Sigmoid colon (tissue), 7 donors: ENCODE results near the gene POMGNT1. TPM values are rescaled to one million over a fixed set of nuclear protein-coding genes. Genes with fewer than 3 reads are reported as not detected.

Experiments
- DNase-seq: peaks from one replicate; pipeline ENCODE4 v3.0.0-alpha.2; 2019
- H3K27ac ChIP-seq, 4 donors: fragments of 200-600 bp; sonication (generic); one replicate each; pipeline ENCODE4 v1.5.1; 2016 to 2019; ENCODE audit warnings: mild to moderate bottlenecking in 1 of 4
- H3K27me3 ChIP-seq, 3 donors: fragments of 200-600 bp; sonication (generic); one replicate each; pipeline ENCODE4 v1.5.1; 2019; ENCODE audit warnings: mild to moderate bottlenecking in 1 of 3
- H3K36me3 ChIP-seq, 4 donors: fragments of 200-600 bp; sonication (generic); one replicate each; pipeline ENCODE4 v1.5.1; 2016 to 2019
- H3K4me1 ChIP-seq, 4 donors: fragments of 200-600 bp; sonication (generic); one replicate each; pipeline ENCODE4 v1.5.1; 2017 to 2019
- H3K4me3 ChIP-seq, 4 donors: fragments of 200-600 bp; sonication (generic); one replicate each; pipeline ENCODE4 v1.5.1; 2017 to 2019; ENCODE audit warnings: mild to moderate bottlenecking in 2 of 4, moderate library complexity in 1 of 4
- H3K9me3 ChIP-seq, 4 donors: fragments of 200-600 bp in 3 of 4; sonication (generic) in 3 of 4; one replicate each; pipeline versions ENCODE4 v1.5.1 to v1.6.1; 2013 to 2019
- EP300 ChIP-seq, 4 donors: sonication (generic); formaldehyde crosslinking; IDR thresholded peaks; one replicate each; pipeline ENCODE4 v1.6.1; 2017; ENCODE audit warnings: antibody characterized with exemption in 4 of 4
- POLR2A ChIP-seq, 2 donors: fragments of 450-650 bp; IDR thresholded peaks; one replicate each; pipeline ENCODE4 v1.6.1; 2016; ENCODE audit warnings: antibody characterized with exemption in 2 of 2, mild to moderate bottlenecking in 2 of 2, moderate library complexity in 2 of 2
- POLR2AphosphoS5 ChIP-seq, 4 donors: sonication (generic); formaldehyde crosslinking; IDR thresholded peaks; one replicate each; pipeline ENCODE4 v1.6.1; 2017; ENCODE audit warnings: antibody characterized with exemption in 4 of 4
- WGBS, 2 donors: extraction: QIAGEN DNeasy Blood & Tissue Kit; methylation state at CpG; one replicate each; pipeline ENCODE4 v1.1.7; 2013; 5-methylcytosine and 5-hydroxymethylcytosine counted together
- intact Hi-C: fragments of 100-400 bp; cut with DNase I; formaldehyde crosslinking; loops from one replicate; pipeline ENCODE4 v1.15.1; 2023
- polyA plus RNA-seq, 3 donors: library from polyadenylated mRNA; stranded (reverse); fragments of 200-250 nt; gene quantifications; one replicate each; pipeline ENCODE4 v1.2.3, GENCODE V29; 2013
- total RNA-seq, 4 donors: library from RNA; depleted of rRNA; stranded (reverse); fragments of >200 nt; gene quantifications; one replicate each; pipeline ENCODE4 v1.1.0, GENCODE V29; 2016
- TF ChIP-seq, protein P1 (sequence below), 4 experiments: fragments of 450-650 bp in 3 of 4; fragments of 200-600 bp in 1 of 4; IDR thresholded peaks; one replicate each; pipeline ENCODE4 v1.5.1; 2016 to 2019; ENCODE audit warnings: antibody characterized with exemption in 4 of 4, mild to moderate bottlenecking in 3 of 4, moderate library complexity in 2 of 4
- donor health status: healthy with polysubstance abuse.
- donor health status: Bipolar disorder and iron deficiency.
- donor health status: healthy.

POMGNT1 gene
- total and polyA plus RNA-seq, 7 donors: 5.5 to 37.4 (median 29.9) TPM

DNA sequence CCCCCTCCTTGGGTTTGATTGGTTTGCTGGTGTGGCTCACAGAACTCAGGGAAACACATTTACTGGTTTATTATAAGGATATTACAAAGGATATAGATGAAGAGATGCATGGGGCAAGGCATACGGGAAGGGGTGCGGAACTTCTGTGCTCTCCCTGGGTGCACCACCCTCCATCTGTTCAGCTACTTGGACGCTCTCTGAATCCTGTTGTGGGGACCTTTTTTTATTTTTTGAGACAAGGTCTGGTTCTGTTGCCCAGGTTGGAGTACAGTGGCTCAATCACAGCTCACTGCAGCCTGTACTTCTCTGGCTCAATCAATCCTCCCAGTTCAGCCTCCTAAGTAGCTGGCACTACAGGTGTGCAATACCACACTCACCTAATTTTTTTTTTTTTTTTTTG is 12.3 kb upstream of the POMGNT1 start:
- intact Hi-C loops: no loop called here
- Histone ChIP-seq H3K27ac (no peak overlapping the region), H3K4me1 (peaks cover 0 to 7% (median under 1%) of the 10 kb centered on the region in 4 donors), H3K9me3 (no peaks in the 10 kb centered on the region), H3K36me3 (no peaks in the 10 kb centered on the region), H3K27me3 (no peaks in the 10 kb centered on the region), H3K4me3 (no peak overlapping the region)
- DNase-seq: no peak
- 92 to 93% methylated on average over 3 of the region's 3 CpGs for WGBS, 2 donors
- TF ChIP-seq POLR2A (IDR thresholded peaks at IDR 0.05) (no peak), POLR2AphosphoS5 (IDR thresholded peaks at IDR 0.05) (no peak), EP300 (IDR thresholded peaks at IDR 0.05) (no peak)
- TF ChIP-seq, protein P1, sequence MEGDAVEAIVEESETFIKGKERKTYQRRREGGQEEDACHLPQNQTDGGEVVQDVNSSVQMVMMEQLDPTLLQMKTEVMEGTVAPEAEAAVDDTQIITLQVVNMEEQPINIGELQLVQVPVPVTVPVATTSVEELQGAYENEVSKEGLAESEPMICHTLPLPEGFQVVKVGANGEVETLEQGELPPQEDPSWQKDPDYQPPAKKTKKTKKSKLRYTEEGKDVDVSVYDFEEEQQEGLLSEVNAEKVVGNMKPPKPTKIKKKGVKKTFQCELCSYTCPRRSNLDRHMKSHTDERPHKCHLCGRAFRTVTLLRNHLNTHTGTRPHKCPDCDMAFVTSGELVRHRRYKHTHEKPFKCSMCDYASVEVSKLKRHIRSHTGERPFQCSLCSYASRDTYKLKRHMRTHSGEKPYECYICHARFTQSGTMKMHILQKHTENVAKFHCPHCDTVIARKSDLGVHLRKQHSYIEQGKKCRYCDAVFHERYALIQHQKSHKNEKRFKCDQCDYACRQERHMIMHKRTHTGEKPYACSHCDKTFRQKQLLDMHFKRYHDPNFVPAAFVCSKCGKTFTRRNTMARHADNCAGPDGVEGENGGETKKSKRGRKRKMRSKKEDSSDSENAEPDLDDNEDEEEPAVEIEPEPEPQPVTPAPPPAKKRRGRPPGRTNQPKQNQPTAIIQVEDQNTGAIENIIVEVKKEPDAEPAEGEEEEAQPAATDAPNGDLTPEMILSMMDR (IDR thresholded peaks at IDR 0.05): no peak

- intact Hi-C loops: no loop called here
- Histone ChIP-seq H3K36me3 (no peaks in the 10 kb centered on the region), H3K4me3 (no peak overlapping the region), H3K9me3 (no peaks in the 10 kb centered on the region), H3K27me3 (no peaks in the 10 kb centered on the region), H3K27ac (peak overlapping the region in 1 of 4 donors; percentile 2), H3K4me1 (peaks cover 0 to 30% (median 22%) of the 10 kb centered on the region in 4 donors)
- WGBS, 2 donors: 85 to 89% methylated on average over 2 of the region's 2 CpGs
- TF ChIP-seq, protein P1 (IDR thresholded peaks at IDR 0.05): no peak
- TF ChIP-seq POLR2AphosphoS5 (IDR thresholded peaks at IDR 0.05) (no peak), EP300 (IDR thresholded peaks at IDR 0.05) (no peak), POLR2A (IDR thresholded peaks at IDR 0.05) (no peak)
- no peak for DNase-seq
Measured at GRCh38 chr1:46206399-46206798, 8.2 kb upstream of the POMGNT1 start.

DNA sequence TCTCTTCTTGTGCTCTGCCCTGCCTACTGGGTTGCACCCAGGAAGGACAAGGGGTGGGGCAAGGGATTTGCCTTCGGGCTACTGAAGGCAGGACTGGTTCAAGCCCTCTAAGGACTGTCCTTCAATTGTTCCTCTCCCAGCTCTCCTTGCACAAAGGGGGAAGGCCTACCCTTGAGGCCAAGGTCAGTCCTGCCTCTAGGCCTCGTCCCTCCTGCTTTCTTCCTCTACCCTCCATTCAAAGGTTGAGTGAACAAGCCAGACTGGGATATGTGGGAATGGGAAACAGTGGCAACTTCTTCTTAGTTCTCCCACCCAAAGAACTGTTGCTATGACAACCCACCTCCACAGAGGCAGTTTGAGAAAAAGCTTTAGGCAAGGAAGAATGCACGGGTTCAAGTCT is 7.6 kb upstream of the POMGNT1 start:
- Histone ChIP-seq H3K4me3 (no peak overlapping the region), H3K4me1 (peaks cover 0 to 30% (median 22%) of the 10 kb centered on the region in 4 donors), H3K27me3 (no peaks in the 10 kb centered on the region), H3K27ac (peak overlapping the region; percentile 2 to 90 (median 85)), H3K9me3 (no peaks in the 10 kb centered on the region), H3K36me3 (no peaks in the 10 kb centered on the region)
- DNase-seq: no peak
- 61 to 76% methylated on average over 3 of the region's 3 CpGs for WGBS, 2 donors
- intact Hi-C loops: no loop called here
- no peak for TF ChIP-seq POLR2AphosphoS5 (IDR thresholded peaks at IDR 0.05)
- no peak for TF ChIP-seq EP300 (IDR thresholded peaks at IDR 0.05)
- TF ChIP-seq, protein P1 (IDR thresholded peaks at IDR 0.05): no peak
- TF ChIP-seq POLR2A (IDR thresholded peaks at IDR 0.05): no peak

GRCh38 chr1:46205141-46205540 is 6.9 kb upstream of the POMGNT1 start:
- no peaks in the 10 kb centered on the region for H3K9me3 ChIP-seq
- H3K4me1 ChIP-seq: peaks cover 0 to 30% (median 22%) of the 10 kb centered on the region in 4 donors
- TF ChIP-seq POLR2AphosphoS5 (IDR thresholded peaks at IDR 0.05) (no peak), POLR2A (IDR thresholded peaks at IDR 0.05) (no peak), EP300 (IDR thresholded peaks at IDR 0.05) (no peak)
- TF ChIP-seq, protein P1 (IDR thresholded peaks at IDR 0.05): no peak
- peak overlapping the region; percentile 80 to 90 (median 85) for H3K27ac ChIP-seq
- H3K4me3 ChIP-seq: peak overlapping the region in 1 of 4 donors; percentile 77
- 71 to 86% methylated on average over 3 of the region's 3 CpGs for WGBS, 2 donors
- H3K36me3 ChIP-seq: no peaks in the 10 kb centered on the region
- intact Hi-C loops: no loop called here
- no peaks in the 10 kb centered on the region for H3K27me3 ChIP-seq
- no peak for DNase-seq

DNA sequence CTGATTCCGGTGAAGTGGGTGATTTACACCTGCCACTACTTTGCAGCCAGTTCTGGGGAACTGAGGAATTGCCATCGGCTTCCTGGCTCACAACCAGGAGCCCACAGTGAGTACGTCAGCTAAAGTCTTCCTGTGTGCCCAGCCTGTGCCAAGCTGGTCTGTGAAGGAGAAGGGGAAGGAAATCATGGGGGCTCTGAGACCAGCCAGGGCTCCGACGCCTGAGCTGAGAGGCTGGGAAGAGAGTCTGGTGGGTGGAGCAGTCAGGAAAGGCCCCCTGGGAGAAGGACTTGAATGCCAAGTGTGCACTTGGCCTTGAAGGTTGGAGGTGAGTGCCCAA is 6.1 kb upstream of the POMGNT1 start:
- Histone ChIP-seq H3K27ac (peak overlapping the region; percentile 80 to 90 (median 85)), H3K9me3 (no peaks in the 10 kb centered on the region), H3K27me3 (no peaks in the 10 kb centered on the region), H3K36me3 (no peaks in the 10 kb centered on the region), H3K4me3 (peak overlapping the region; percentile 66 to 87 (median 73)), H3K4me1 (peaks cover 0 to 30% (median 22%) of the 10 kb centered on the region in 4 donors)
- intact Hi-C loops: no loop called here
- peak; percentile 68 for DNase-seq
- WGBS, 2 donors: 51 to 78% methylated on average over 5 of the region's 5 CpGs
- TF ChIP-seq EP300 (IDR thresholded peaks at IDR 0.05) (no peak), POLR2AphosphoS5 (IDR thresholded peaks at IDR 0.05) (no peak), POLR2A (IDR thresholded peaks at IDR 0.05) (no peak)
- TF ChIP-seq, protein P1 (IDR thresholded peaks at IDR 0.05): no peak
